OCI-LY1 (cell line): ENCODE data around the gene RAD51B.

Source experiments
- EZH2 ChIP-seq: fragments of 200-600 bp; sonication (generic), shearing (Covaris generic); IDR thresholded peaks from 2 replicates; pipeline ENCODE4 v1.8.0; 2017; ENCODE audit warnings: borderline replicate concordance, mixed run types, mild to moderate bottlenecking, antibody characterized with exemption, low read length, moderate library complexity, mixed read lengths
- TF ChIP-seq, protein P1 (sequence below): fragments of 200-600 bp; sonication (generic), shearing (Covaris generic); IDR thresholded peaks from 2 replicates; pipeline ENCODE4 v1.5.1; 2017; ENCODE audit warnings: mild to moderate bottlenecking, antibody characterized with exemption, low read length, moderate library complexity, mixed read lengths

DNA sequence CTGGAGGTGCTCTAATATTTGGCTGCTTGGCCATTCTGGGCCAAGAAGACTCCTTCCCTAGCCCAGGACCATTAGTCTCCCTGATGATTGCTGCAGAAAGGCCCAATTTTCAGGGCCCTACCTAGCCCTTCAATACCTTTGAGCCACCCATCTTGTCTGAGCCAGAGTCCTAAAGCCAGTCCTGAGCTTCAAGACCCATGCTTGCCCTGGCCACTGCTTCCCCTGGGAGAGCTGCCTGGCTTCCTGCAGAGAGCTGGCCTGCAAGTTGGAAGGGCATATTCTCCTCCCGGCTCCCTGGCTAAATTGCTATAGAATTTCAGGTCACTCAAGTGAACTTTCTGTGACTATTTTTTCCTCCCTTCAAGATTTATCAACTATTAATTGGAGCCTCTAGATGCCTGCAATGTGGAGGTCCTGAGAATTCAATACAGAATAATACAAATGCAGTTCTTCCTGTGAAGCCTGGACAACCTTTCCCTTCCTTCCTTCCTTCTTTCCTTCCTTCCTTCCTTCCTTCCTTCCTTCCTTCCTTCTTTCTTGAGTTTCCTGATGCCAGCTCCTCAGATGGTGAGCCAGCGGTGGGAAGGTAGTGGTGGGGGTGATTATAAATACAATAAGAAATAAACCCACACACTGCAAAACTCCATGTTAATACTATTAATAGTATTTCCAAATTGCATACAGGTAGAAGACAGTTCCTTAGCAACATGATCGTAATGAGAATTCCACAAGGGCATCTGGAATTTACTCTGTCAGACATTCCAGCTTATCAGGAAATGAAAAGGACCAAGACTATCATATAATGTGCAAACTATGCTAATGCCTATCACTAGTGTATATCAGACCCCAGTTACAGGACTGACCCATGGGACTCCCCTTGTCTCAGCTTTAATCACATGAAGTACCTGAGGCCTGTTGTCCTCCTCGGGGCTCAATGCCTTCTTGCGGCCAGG lies 865.2 kb downstream of the RAD51B start:
- TF ChIP-seq, protein P1, sequence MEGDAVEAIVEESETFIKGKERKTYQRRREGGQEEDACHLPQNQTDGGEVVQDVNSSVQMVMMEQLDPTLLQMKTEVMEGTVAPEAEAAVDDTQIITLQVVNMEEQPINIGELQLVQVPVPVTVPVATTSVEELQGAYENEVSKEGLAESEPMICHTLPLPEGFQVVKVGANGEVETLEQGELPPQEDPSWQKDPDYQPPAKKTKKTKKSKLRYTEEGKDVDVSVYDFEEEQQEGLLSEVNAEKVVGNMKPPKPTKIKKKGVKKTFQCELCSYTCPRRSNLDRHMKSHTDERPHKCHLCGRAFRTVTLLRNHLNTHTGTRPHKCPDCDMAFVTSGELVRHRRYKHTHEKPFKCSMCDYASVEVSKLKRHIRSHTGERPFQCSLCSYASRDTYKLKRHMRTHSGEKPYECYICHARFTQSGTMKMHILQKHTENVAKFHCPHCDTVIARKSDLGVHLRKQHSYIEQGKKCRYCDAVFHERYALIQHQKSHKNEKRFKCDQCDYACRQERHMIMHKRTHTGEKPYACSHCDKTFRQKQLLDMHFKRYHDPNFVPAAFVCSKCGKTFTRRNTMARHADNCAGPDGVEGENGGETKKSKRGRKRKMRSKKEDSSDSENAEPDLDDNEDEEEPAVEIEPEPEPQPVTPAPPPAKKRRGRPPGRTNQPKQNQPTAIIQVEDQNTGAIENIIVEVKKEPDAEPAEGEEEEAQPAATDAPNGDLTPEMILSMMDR = no peak
- TF ChIP-seq EZH2 = no peak
